Measurements from ENCODE around the gene NCOA3.

Gene NCOA3

DNA sequence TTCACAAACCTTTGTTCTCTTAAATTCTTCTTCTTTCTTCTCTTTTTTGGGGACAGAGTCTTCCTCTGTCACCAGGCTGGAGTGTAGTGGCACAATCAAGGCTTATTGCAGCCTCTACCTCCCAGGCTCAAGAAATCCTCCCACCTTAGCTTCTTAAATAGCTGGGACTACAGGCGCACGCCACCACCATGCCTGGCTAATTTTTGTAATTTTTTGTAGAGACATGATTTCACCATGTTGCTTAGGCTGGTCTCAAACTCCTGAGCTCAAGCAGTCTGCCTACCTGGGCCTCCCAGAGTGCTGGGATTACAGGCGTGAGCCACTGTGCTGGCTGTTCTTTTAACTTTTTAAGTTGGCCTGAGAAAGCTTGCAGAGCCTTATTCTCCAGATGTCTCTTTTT, 48.0 kb downstream of the NCOA3 start:
- TF ChIP-seq EZH2phosphoT487 (IDR thresholded peaks at IDR 0.05; ENCODE audit: borderline replicate concordance) = no peak
- TF ChIP-seq, protein P1, sequence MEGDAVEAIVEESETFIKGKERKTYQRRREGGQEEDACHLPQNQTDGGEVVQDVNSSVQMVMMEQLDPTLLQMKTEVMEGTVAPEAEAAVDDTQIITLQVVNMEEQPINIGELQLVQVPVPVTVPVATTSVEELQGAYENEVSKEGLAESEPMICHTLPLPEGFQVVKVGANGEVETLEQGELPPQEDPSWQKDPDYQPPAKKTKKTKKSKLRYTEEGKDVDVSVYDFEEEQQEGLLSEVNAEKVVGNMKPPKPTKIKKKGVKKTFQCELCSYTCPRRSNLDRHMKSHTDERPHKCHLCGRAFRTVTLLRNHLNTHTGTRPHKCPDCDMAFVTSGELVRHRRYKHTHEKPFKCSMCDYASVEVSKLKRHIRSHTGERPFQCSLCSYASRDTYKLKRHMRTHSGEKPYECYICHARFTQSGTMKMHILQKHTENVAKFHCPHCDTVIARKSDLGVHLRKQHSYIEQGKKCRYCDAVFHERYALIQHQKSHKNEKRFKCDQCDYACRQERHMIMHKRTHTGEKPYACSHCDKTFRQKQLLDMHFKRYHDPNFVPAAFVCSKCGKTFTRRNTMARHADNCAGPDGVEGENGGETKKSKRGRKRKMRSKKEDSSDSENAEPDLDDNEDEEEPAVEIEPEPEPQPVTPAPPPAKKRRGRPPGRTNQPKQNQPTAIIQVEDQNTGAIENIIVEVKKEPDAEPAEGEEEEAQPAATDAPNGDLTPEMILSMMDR (conservative IDR thresholded peaks at IDR 0.05; ENCODE audit: low read length) = no peak
- no peak overlapping the region for H3K4me3 ChIP-seq (ENCODE audit: low read length, poor library complexity, severe bottlenecking)
- no peaks in the 10 kb centered on the region for H3K4me1 ChIP-seq (ENCODE audit: insufficient read depth, low read length, poor library complexity, severe bottlenecking)
- H3K9me2 ChIP-seq (replicated peaks; ENCODE audit: low read depth, low read length) = no peaks in the 10 kb centered on the region
- peaks cover 21% of the 10 kb centered on the region for H3K79me2 ChIP-seq (ENCODE audit: insufficient read depth, low read length)
- no peak overlapping the region for H3K9ac ChIP-seq (ENCODE audit: low read depth, low read length, poor library complexity, severe bottlenecking)
- no peaks in the 10 kb centered on the region for H3K27me3 ChIP-seq (ENCODE audit: insufficient read depth, low read length, poor library complexity, severe bottlenecking)
- H4K20me1 ChIP-seq (ENCODE audit: insufficient read depth, low read length, poor library complexity, severe bottlenecking) = peaks cover 9% of the 10 kb centered on the region
- no peak overlapping the region for H2AFZ ChIP-seq (ENCODE audit: low read length)
- no peak overlapping the region for H3K4me2 ChIP-seq (ENCODE audit: low read depth, low read length, poor library complexity, severe bottlenecking)
- H3K36me3 ChIP-seq (ENCODE audit: insufficient read depth, low read length) = no peaks in the 10 kb centered on the region
- no peaks in the 10 kb centered on the region; the same call in 1 of the 2 replicates for H3F3A ChIP-seq (ENCODE audit: low read depth)
- no peaks in the 10 kb centered on the region for H3K9me3 ChIP-seq (ENCODE audit: insufficient read depth, low read depth, low read length)

DNA sequence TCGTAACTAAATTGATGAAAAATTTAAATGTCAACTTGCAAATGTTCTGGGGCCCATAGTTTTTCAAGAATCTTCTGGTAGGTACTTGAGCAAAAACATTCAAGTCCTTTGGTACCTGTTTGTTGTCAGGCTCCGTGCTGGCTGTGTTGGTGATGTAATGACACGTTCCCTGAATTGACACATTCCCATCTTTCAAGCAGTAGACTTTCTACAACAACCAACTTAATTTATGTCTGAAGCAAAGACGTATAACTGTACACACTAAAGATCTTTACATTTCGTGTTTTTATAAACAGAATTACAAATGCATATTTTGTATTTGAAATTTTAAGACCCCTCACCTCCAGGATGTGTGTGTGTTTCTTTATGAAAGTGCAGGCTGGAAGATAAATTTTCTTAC, 49.5 kb downstream of the NCOA3 start:
- no peak overlapping the region for H2AFZ ChIP-seq (ENCODE audit: low read length)
- H4K20me1 ChIP-seq (ENCODE audit: insufficient read depth, low read length, poor library complexity, severe bottlenecking) = peaks cover 9% of the 10 kb centered on the region
- no peaks in the 10 kb centered on the region for H3K9me3 ChIP-seq (ENCODE audit: insufficient read depth, low read depth, low read length)
- H3K36me3 ChIP-seq (ENCODE audit: insufficient read depth, low read length) = no peaks in the 10 kb centered on the region
- no peak overlapping the region for H3K4me2 ChIP-seq (ENCODE audit: low read depth, low read length, poor library complexity, severe bottlenecking)
- H3F3A ChIP-seq (ENCODE audit: low read depth) = no peaks in the 10 kb centered on the region; the same call in 1 of the 2 replicates
- no peaks in the 10 kb centered on the region for H3K4me1 ChIP-seq (ENCODE audit: insufficient read depth, low read length, poor library complexity, severe bottlenecking)
- H3K27me3 ChIP-seq (ENCODE audit: insufficient read depth, low read length, poor library complexity, severe bottlenecking) = no peaks in the 10 kb centered on the region
- H3K9me2 ChIP-seq (replicated peaks; ENCODE audit: low read depth, low read length) = no peaks in the 10 kb centered on the region
- no peak overlapping the region for H3K9ac ChIP-seq (ENCODE audit: low read depth, low read length, poor library complexity, severe bottlenecking)
- no peak overlapping the region for H3K4me3 ChIP-seq (ENCODE audit: low read length, poor library complexity, severe bottlenecking)
- TF ChIP-seq EZH2phosphoT487 (IDR thresholded peaks at IDR 0.05; ENCODE audit: borderline replicate concordance) = no peak
- TF ChIP-seq, protein P1 (conservative IDR thresholded peaks at IDR 0.05; ENCODE audit: low read length) = no peak
- peaks cover 9% of the 10 kb centered on the region for H3K79me2 ChIP-seq (ENCODE audit: insufficient read depth, low read length)

DNA sequence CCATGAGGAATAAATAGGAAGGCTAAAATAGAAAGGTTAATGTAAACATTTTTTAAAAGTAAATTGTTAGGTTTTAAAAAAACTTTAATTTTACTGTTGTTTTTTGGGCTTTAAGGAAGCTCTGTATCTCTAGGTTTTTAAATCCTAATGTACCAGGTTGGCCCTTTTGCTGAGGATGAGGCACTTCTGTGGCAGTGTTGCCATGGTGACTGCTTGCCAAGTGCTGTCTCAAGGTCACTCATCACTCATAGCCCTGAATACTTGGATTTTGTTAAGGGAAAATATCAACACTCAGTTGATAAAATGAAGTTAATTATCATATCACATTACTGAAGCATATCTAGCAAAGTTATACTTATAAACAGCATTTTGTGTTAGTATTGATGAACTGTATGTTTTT, 50.2 kb downstream of the NCOA3 start:
- Histone ChIP-seq H4K20me1 (ENCODE audit: insufficient read depth, low read length, poor library complexity, severe bottlenecking) (peaks cover 9% of the 10 kb centered on the region), H3K79me2 (ENCODE audit: insufficient read depth, low read length) (peaks cover 7% of the 10 kb centered on the region)

More for the DNA sequence above, 50.2 kb downstream of the NCOA3 start:
- Histone ChIP-seq H3K9me2 (replicated peaks; ENCODE audit: low read depth, low read length) (no peaks in the 10 kb centered on the region), H3K9ac (ENCODE audit: low read depth, low read length, poor library complexity, severe bottlenecking) (no peak overlapping the region), H3F3A (ENCODE audit: low read depth) (no peaks in the 10 kb centered on the region; the same call in 1 of the 2 replicates), H3K27me3 (ENCODE audit: insufficient read depth, low read length, poor library complexity, severe bottlenecking) (no peaks in the 10 kb centered on the region), H3K4me1 (ENCODE audit: insufficient read depth, low read length, poor library complexity, severe bottlenecking) (no peaks in the 10 kb centered on the region), H2AFZ (ENCODE audit: low read length) (no peak overlapping the region), H3K36me3 (ENCODE audit: insufficient read depth, low read length) (no peaks in the 10 kb centered on the region), H3K4me2 (ENCODE audit: low read depth, low read length, poor library complexity, severe bottlenecking) (no peak overlapping the region), H3K4me3 (ENCODE audit: low read length, poor library complexity, severe bottlenecking) (no peak overlapping the region), H3K9me3 (ENCODE audit: insufficient read depth, low read depth, low read length) (no peaks in the 10 kb centered on the region)
- TF ChIP-seq, protein P1 (conservative IDR thresholded peaks at IDR 0.05; ENCODE audit: low read length) = no peak
- TF ChIP-seq EZH2phosphoT487 (IDR thresholded peaks at IDR 0.05; ENCODE audit: borderline replicate concordance) = no peak
